Measurements from ENCODE around the gene PRKCB.

- no peak for TF ChIP-seq POLR2A (IDR thresholded peaks at IDR 0.05; ENCODE audit: low read length)
- no peak for TF ChIP-seq GATA1 (IDR thresholded peaks at IDR 0.05; ENCODE audit: low read depth, low read length)
These were observed 208.7 kb downstream of the PRKCB start for GRCh38 chr16:24044467-24044866.
